Activated effector memory CD4-positive, alpha-beta T cell treated with Interleukin-2 at 50 U/mL for 16 hours (primary cell): ENCODE measurements around the gene GAD1.

Experiments
- DNase-seq: peaks from one replicate; pipeline ENCODE4 v3.0.0-alpha.2; 2020

GAD1 gene

GRCh38 chr2:170818036-170818751, 1.5 kb downstream of the GAD1 start:
- DNase-seq: no peak

- no peak for DNase-seq
Observed at GRCh38 chr2:170818752-170819470, 2.2 kb downstream of the GAD1 start.

GRCh38 chr2:170819680-170820664, 3.3 kb downstream of the GAD1 start:
- no peak for DNase-seq

DNA sequence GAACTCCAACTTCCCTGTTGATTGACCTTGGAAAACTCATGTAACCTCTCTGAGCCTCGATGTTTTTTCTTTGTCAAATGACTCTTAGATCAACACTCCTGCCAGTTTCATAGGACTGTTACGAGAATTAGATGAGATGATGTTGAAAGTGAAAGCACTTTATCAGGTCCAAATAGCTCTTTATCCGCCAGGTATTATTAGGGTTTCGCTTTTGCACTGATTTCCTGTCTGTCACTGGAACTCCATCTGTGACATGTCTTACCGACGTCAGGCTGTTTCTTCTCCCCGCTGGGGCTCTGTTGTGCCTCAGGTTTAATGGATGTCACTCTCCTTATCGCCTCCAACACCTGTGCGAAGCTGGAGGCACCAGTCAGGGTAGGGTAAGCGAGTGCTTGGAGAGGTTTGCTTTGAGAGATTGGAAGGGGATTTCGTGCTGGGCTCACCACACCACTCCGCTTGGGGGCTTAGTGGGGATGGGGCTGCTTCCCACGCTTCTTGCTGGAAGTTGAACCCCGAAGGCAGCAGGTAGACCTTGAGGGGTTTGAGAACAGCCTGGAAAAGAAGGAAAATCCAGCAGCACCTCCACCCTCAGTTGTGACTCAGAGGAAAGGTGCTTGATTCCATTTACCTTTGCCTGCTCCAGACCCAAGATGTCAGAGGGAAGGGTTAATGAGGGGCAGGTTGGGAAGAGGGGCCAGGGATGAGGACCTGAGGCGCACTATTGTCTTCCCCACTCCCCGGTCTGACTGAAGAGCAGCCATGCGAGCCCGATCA, 4.3 kb downstream of the GAD1 start:
- no peak for DNase-seq

GRCh38 chr2:170821531-170822289, 5.0 kb downstream of the GAD1 start:
- DNase-seq: no peak

DNA sequence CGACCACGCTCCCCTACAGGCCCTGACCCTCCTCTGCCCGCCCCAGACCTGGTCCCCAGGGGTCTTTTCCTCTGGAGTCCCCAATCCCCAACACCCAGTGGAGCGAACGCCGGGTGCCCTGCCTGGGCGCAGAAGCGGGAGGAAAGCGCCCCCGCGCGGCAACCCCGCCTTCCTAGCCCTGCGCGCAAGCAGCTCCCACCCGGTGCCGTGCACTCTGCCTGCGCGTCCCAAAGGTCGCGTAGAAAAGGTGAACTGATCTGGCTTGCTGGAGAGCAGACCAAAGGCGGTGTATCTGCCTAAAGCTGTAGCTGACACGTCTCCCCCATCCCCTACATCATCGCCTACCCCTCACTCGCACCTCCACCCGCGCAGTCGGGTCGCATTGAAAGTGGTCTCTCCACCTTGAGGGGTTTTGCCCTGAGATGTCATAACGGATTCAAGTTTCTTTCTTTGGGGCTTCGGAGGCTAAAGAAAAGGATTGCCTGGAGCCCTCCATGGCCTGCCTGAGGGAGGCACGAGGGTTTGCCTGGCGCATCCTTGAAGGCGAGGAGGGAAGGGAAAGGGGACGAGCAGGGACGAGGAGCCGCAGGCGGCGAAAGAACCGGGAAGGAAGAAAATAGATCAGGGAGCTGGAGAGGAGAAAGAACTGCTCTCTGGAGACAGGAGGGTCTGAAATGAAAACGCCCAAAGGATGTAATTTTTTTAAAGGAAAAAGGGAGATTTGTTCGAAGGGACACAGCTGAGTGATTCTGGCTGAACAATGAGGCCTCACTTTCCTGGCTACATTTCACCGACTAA, 5.8 kb downstream of the GAD1 start:
- DNase-seq: no peak

DNA sequence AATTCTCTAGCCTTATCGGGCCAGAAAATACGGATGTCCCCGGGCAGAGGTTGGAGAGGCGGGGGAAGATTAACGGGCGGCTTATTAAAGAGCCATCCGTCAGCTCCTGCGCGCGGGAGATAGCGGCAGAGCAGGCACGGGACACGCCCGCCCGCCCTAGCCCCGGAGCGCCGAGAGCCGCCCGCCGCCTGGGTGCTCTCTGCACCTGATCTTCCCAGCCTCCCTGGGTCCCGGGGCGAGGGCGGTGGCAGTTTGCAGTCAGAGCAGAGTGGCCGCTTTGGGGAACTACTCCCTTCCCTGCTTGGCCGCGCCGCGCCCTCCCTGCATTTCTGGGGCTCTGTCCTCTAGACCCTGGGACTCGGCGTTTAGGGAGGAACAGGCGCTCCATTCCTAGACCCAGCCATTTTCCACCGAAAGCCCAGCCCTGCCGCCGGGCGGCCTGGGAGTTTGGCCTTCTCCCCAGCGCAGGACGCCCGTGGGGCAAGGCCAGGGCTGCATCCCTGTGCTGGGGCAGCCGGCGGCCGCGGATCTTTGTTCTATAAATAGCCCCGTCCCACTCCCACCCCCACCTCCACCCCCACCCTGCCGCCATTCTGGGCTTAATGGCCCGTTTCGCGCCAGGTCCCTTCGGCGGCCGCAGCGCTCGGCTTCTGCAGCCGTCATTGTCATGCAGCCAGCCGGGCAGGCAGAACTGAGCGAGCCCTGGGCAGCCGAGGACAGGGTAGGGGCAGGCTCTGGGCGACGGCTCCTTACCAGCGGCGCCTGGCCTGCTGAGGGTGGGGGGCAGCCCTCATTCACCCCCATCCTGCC, 6.6 kb downstream of the GAD1 start:
- no peak for DNase-seq

DNA sequence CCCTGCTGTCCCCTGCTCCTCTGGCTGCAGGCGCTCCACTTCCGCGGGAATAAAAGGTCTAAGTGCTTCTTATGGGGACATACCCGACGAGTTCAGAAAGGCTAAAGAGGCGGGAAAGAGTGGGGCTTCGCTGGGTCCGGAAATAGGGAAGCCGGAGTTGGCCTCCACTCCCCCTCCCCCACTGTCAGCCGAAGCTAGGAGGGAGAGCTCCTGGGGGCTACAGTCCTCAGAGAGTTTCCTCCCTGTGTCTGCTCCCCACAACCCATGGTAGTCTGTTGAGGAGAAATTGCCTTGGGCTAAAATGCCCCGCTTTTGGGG, 7.2 kb downstream of the GAD1 start:
- DNase-seq: no peak

DNA sequence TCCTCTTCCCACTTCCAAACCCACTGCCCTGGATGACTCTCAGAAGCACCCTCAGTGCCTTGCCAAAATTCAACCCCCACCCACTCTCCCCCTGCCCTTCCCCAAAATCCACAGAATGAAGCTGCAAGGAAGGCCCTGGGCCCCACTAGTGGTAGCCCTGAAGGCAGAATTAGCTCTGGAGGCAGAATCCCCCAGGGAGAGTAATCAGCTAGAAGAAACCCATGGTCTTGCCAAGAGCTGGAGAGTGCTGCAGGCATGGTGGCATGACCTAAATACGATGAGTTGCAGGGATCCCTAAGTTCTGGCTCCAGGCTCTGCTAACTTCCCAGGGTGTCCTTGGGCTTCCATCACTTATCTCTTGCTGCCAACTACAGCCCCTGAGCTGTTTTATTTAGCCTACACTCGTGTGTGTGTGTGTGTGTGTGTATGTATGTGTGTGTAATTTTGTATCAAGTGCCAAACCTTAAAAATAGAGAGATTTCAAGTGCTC, 7.9 kb downstream of the GAD1 start:
- DNase-seq: no peak

DNA sequence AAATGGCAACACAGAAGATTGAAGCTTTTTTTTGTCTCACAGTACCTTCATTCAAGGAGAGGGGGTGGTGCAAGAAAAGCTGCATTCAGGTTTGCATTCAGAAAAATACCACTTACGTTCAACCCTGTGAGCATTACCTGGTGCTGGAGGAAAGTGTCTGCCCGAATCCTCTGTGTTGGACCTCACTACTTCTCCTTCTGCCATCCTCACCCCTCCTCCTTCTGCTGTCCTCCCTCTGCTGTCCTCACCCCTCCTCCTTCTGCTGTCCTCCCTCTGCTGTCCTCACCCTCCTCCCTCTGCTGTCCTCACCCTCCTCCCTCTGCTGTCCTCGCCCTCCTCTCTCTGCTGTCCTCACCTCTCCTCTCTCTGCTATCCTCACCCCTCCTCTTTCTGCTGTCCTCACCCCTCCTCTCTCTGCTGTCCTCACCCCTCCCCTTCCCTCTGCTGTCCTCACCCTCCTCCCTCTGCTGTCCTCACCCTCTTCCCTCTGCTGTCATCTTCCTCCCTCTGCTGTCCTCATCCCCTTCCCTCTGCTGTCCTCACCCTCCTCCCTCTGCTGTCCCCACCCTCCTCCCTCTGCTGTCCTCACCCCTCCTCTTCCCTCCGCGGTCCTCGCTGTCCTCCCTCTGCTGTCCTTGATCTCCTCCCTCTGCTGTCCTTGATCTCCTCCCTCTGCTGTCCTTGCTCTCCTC, 11.3 kb downstream of the GAD1 start:
- DNase-seq: no peak

DNA sequence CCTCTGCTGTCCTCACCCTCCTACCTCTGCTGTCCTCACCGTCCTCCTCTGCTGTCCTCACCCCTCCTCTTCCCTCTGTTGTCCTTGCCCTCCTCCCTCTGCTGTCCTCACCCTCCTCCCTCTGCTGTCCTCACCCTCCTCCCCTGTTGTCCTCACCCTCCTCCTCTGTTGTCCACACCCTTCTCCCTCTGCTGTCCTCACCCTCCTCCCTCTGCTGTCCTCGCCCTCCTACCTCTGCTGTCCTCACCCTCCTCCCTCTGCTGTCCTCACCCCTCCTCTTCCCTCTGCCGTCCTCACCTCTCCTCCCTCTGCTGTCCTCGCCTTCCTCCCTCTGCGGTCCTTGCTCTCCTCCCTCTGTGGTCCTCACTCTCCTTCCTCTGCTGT, 11.8 kb downstream of the GAD1 start:
- no peak for DNase-seq

DNA sequence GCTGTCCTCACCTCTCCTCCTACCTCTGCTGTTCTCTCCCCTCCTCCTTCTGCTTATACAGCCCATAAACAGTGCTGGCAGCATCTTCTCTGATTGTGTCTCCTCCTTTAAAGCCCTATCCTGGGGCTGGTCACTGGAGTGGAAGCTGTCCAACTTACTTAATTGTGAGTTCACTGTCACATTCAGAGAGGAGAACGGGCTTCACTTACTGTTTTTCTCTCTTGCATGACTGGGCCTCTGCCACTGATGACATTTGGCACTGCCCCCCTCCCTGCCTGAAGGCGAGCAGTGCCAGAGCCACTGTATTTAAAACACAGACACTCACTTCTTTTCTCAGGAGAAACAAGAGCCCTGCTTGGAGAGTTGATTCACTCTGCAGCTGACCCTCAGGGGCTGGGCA, 12.3 kb downstream of the GAD1 start:
- DNase-seq: no peak

DNA sequence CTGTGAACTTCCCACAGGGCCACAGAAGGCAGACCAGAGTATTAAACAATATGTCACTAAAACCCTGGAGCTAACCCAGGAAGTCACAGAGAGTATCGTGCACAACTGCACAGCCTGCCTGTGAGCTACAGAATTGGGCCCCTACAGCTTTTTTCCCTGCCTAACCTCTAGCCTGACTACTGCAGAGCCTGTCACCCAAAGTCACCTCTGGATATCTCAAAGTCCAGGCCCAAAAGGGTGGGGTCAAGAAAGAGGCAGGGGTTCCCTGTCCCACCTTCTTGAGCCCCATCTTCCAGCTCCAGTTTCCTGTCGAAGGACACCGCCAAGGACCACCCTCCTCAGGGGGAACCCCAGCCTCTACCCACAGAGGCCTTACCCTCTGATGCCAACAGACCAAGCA, 13.5 kb downstream of the GAD1 start:
- no peak for DNase-seq

DNA sequence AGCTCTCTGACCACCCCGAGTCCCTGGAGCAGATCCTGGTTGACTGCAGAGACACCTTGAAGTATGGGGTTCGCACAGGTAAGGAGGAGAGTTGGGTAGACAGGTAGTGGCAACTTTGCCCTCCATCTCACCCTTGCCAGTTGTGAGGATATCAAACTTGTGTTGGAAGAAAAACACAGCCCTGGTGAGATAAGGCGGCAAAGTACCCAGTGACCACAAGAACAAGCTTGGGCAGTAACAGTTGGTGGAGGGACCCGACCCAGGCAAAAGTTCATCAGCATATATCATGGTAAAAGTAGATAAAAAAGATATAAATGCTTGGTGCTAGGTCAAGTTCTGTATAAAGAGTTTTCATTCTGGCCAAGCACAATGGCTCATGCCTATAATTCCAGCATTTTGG, 14.4 kb downstream of the GAD1 start:
- no peak for DNase-seq

GRCh38 chr2:170836027-170836426, 19.3 kb downstream of the GAD1 start:
- no peak for DNase-seq

- no peak for DNase-seq
Observed at GRCh38 chr2:170840717-170841210, 24.1 kb downstream of the GAD1 start.

- DNase-seq: no peak
Observed at GRCh38 chr2:170842785-170843184, 26.1 kb downstream of the GAD1 start.

DNA sequence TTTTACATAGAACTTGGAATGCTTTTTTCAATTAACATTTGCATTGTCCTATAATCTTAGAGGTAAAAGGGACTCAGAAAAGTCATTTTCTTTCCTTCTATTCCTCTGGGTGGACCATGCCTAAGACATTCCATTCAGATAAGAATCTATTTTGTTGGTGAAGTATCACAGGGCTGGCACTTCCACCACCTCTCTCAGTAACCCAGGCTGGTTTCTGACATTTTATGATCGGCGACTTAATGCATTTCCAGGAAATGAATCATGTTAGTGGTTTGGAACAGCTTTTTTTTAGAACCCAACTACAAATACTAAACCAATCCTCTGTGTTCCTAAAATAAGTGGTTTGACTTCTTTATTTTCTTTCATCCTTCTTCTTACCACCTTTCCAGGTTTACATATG, 27.0 kb downstream of the GAD1 start:
- no peak for DNase-seq

DNA sequence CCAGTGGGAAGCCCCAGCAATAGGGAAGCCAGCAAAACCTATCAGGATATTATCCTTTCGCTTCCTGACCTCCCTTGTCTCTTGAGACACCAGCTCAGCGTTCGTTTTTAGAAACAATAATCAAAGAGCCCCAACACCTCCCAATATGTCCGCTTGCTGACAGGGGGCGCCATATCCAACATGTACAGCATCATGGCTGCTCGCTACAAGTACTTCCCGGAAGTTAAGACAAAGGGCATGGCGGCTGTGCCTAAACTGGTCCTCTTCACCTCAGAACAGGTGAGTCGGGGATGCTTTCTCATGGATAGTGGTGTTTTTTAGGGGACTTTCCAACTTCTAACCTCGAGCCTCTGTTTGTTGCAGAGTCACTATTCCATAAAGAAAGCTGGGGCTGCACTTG, 28.7 kb downstream of the GAD1 start:
- DNase-seq: no peak
